ENCODE data around the gene MEIOB.
"Not testable (repeated sequence)": the region's sequence is repeated elsewhere in the genome, so short reads cannot be mapped to it uniquely, and the experiment has no call there.

MEIOB gene

DNA sequence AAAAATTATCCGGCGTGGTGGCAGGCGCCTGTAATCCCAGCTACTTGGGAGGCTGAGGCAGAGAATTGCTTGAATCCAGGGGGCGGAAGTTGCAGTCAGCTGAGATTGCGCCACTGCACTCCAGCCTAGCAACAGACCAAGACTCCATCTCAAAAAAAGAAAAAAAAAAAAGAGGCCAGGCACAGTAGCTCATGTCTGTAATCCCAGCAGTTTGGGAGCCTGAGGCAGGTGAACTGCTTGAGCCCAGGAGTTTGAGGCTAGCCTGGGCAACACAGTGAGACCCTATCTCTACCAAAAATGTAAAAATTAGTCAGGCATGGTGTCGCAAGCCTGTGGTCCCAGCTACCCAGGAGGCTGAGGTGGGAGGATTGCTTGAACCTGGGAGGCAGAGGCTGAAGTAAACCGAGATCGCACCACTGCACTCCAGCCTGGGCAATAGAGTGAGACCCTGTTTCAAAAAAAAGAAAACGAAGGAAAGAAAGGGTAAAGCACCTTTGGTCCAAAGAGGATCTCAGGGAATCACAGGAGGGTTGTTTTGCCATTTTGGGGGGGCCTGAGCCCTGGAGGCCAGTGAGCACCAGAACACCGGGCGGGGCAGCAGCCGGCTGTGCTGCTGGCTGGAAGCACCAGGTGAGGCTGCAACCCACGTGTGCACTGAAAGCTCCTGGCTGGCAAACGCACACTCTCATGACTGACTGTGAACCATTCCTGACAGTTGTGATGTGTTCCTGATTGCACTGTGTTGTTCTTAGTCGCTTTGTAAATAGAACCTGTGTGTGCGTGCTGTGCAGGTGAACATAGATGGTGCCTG lies 27.9 kb upstream of the MEIOB start:
- no peak for DNase-seq (ENCODE audit: low spot score)
- in situ Hi-C loops (cut with MboI; ENCODE audit: low pct_unique_long_range_greater_than_20kb, low sequenced_read_pairs, unreplicated experiment), result no loop called here
- TF ChIP-seq, protein P1, sequence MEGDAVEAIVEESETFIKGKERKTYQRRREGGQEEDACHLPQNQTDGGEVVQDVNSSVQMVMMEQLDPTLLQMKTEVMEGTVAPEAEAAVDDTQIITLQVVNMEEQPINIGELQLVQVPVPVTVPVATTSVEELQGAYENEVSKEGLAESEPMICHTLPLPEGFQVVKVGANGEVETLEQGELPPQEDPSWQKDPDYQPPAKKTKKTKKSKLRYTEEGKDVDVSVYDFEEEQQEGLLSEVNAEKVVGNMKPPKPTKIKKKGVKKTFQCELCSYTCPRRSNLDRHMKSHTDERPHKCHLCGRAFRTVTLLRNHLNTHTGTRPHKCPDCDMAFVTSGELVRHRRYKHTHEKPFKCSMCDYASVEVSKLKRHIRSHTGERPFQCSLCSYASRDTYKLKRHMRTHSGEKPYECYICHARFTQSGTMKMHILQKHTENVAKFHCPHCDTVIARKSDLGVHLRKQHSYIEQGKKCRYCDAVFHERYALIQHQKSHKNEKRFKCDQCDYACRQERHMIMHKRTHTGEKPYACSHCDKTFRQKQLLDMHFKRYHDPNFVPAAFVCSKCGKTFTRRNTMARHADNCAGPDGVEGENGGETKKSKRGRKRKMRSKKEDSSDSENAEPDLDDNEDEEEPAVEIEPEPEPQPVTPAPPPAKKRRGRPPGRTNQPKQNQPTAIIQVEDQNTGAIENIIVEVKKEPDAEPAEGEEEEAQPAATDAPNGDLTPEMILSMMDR (IDR thresholded peaks at IDR 0.05; ENCODE audit: extremely low read depth, insufficient read depth, missing control alignments), result no peak

- DNase-seq (ENCODE audit: low spot score); in situ Hi-C loops (cut with MboI; ENCODE audit: low pct_unique_long_range_greater_than_20kb, low sequenced_read_pairs, unreplicated experiment): not testable (repeated sequence)
These were observed 25.7 kb upstream of the MEIOB start for GRCh38 chr16:1897692-1898091.

- no peak for DNase-seq (ENCODE audit: low spot score)
- TF ChIP-seq, protein P1 (IDR thresholded peaks at IDR 0.05; ENCODE audit: extremely low read depth, insufficient read depth, missing control alignments), result no peak
- in situ Hi-C loops (cut with MboI; ENCODE audit: low pct_unique_long_range_greater_than_20kb, low sequenced_read_pairs, unreplicated experiment), result no loop called here
These were observed 24.1 kb upstream of the MEIOB start for GRCh38 chr16:1895949-1896675.

- DNase-seq (ENCODE audit: low spot score), result no peak
- in situ Hi-C loops (cut with MboI; ENCODE audit: low pct_unique_long_range_greater_than_20kb, low sequenced_read_pairs, unreplicated experiment), result no loop called here
- TF ChIP-seq, protein P1 (IDR thresholded peaks at IDR 0.05; ENCODE audit: extremely low read depth, insufficient read depth, missing control alignments), result no peak
These were observed 23.1 kb upstream of the MEIOB start for GRCh38 chr16:1895068-1895467.

DNA sequence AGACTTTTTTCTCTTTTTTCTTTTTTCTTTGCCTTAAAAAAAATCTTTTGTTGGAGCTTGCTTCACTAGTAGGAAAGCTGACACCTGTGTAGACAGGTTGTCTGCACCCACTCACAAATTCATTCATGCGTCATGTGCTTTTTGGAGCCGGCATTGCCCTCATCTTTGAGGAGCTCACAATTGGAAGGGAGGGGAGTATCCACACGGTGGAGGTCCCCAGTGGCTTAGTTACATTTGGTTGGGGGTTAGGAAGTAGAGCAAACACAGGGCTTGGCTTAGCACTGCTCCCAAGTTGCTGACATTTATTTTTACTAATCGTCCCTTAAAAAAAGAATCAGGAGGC lies 18.7 kb upstream of the MEIOB start:
- in situ Hi-C loops (cut with MboI; ENCODE audit: low pct_unique_long_range_greater_than_20kb, low sequenced_read_pairs, unreplicated experiment), result no loop called here
- no peak for DNase-seq (ENCODE audit: low spot score)
- TF ChIP-seq, protein P1 (IDR thresholded peaks at IDR 0.05; ENCODE audit: extremely low read depth, insufficient read depth, missing control alignments), result no peak

DNA sequence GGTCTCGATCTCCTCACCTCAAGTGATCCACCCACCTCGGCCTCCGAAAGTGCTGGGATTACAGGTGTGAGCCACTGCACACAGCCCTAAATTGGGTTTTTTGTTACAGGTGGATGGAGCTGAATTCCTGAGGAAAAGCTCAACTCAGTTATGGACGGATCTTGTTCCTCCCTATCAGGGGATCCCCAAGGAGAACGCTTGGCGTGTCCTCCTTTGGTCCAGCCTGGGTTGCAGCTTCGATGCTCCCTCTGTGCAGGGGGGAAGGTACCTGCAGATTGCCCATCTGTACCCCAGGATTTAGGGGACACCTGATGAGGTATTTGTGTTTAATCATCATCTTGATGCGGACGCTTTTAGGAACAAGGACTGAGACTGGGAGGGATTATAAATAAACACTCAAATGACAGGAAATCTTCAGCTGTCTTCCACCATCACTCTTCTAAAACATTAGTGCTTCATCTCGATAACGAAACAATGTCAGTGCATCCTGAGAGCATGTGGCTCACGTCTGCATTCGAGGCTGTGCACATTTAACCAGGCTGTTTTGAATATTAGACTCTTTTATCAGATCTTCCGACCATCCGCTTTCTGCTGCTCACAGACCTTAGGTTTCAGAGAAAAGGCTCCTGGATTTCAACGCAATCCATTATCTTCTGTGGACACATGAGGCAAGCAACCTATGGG lies 18.2 kb upstream of the MEIOB start:
- in situ Hi-C loops (cut with MboI; ENCODE audit: low pct_unique_long_range_greater_than_20kb, low sequenced_read_pairs, unreplicated experiment), result no loop called here
- TF ChIP-seq, protein P1 (IDR thresholded peaks at IDR 0.05; ENCODE audit: extremely low read depth, insufficient read depth, missing control alignments), result no peak
- DNase-seq (ENCODE audit: low spot score), result no peak

Data from GM13977 (cell line).